ENCODE measurements around the gene UBXN4. TPM values are rescaled to one million over a fixed set of nuclear protein-coding genes. Genes with fewer than 3 reads are reported as not detected.

Gene UBXN4
- total and polyA plus RNA-seq, 2 of the 13 experiments (the other 11 are each of a cell fraction or from before 2014, with no cell fraction given), result 74.2 to 104 TPM

DNA sequence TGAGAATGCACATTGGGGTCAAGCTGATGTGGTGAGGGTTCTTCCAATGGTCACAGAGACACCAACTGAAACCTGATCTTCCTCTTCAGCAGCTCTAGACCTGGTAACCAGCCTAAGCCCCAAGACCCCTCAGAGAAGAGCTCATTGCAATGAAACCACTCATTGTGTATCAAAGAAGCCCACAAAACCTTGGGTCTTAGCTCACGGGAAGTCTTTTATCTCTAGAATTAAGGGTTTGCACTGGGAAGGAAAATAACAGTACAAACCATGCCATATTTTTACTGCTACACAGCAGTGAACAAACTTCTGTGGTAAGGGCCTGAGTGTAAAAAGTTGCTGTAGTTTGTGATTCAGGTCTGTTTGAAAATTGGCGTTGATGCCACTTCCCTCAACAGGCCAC lies 8.6 kb upstream of the UBXN4 start:
- Histone ChIP-seq H2AFZ (ENCODE audit: low read length) (no peak overlapping the region), H3K27me3 (ENCODE audit: control insufficient read depth in 1 of 2, insufficient read depth in 2 of 2, low read length in 2 of 2) (no peaks in the 10 kb centered on the region), H3K9ac (ENCODE audit: insufficient read depth, low read depth, low read length) (no peak overlapping the region), H3K79me2 (ENCODE audit: insufficient read depth, low read length) (no peaks in the 10 kb centered on the region), H4K20me1 (ENCODE audit: insufficient read depth, low read length) (no peaks in the 10 kb centered on the region), H3K4me2 (ENCODE audit: low read depth, low read length) (no peak overlapping the region), H3K9me3 (ENCODE audit: low read length) (no peaks in the 10 kb centered on the region), H3K36me3 (replicated peaks in 1 of 2; ENCODE audit: control insufficient read depth in 1 of 2, insufficient read depth in 2 of 2, low read length in 2 of 2) (no peaks in the 10 kb centered on the region), H3K27ac (ENCODE audit: extremely low read length, insufficient read depth, low read length) (no peak overlapping the region), H3K4me1 (ENCODE audit: insufficient read depth, low read length) (no peaks in the 10 kb centered on the region), H3K4me3 (replicated peaks in 1 of 3; ENCODE audit: insufficient read depth in 1 of 3, low read depth in 2 of 3, low read length in 3 of 3) (no peak overlapping the region)
- no peak for FAIRE-seq
- ChIA-PET CTCF (ENCODE audit: low intra/inter-chr PET ratio, low total read pairs) (no interaction called here), POLR2A (no interaction called here)
- TF ChIP-seq SMAD1 (CRISPR knock-in tag; IDR thresholded peaks at IDR 0.05; ENCODE audit: borderline replicate concordance, low read depth), result no peak
- no peak for TF ChIP-seq HOXA3 (CRISPR knock-in tag; IDR thresholded peaks at IDR 0.05)
- no peak for TF ChIP-seq ATAD3A (CRISPR knock-in tag; IDR thresholded peaks at IDR 0.05)
- TF ChIP-seq, protein P1, sequence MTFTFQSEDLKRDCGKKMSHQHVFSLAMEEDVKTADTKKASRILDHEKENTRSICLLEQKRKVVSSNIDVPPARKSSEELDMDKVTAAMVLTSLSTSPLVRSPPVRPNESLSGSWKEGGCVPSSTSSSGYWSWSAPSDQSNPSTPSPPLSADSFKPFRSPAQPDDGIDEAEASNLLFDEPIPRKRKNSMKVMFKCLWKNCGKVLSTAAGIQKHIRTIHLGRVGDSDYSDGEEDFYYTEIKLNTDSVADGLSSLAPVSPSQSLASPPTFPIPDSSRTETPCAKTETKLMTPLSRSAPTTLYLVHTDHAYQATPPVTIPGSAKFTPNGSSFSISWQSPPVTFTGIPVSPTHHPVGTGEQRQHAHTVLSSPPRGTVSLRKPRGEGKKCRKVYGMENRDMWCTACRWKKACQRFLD (CRISPR knock-in tag; IDR thresholded peaks at IDR 0.05; ENCODE audit: borderline replicate concordance), result no peak
- TF ChIP-seq ASH2L (IDR thresholded peaks at IDR 0.05; ENCODE audit: insufficient read length, low read depth, low read length), result no peak
- no peak for TF ChIP-seq FOXM1 (CRISPR knock-in tag; IDR thresholded peaks at IDR 0.05)
- TF ChIP-seq NFIC (IDR thresholded peaks at IDR 0.05; ENCODE audit: low read length), result no peak
- no peak for TF ChIP-seq ATF5 (CRISPR knock-in tag; IDR thresholded peaks at IDR 0.05; ENCODE audit: low read depth)
- TF ChIP-seq ZNF644 (CRISPR knock-in tag; IDR thresholded peaks at IDR 0.05; ENCODE audit: low read depth), result no peak
- no peak for TF ChIP-seq ZNF549 (CRISPR knock-in tag; IDR thresholded peaks at IDR 0.05)
- TF ChIP-seq ELF4 (CRISPR knock-in tag; IDR thresholded peaks at IDR 0.05; ENCODE audit: borderline replicate concordance), result no peak
- TF ChIP-seq CENPT (CRISPR knock-in tag; IDR thresholded peaks at IDR 0.05; ENCODE audit: low read depth), result no peak
- TF ChIP-seq ZBTB8A (CRISPR knock-in tag; IDR thresholded peaks at IDR 0.05; ENCODE audit: borderline replicate concordance, low read depth), result no peak
- no peak for TF ChIP-seq NCOR1 (IDR thresholded peaks at IDR 0.05; ENCODE audit: borderline replicate concordance, low read length)
- no peak for TF ChIP-seq HDAC1 (CRISPR knock-in tag; IDR thresholded peaks at IDR 0.05)
- no peak for TF ChIP-seq ZNF468 (CRISPR knock-in tag; IDR thresholded peaks at IDR 0.05)
- TF ChIP-seq ZNF225 (CRISPR knock-in tag; IDR thresholded peaks at IDR 0.05), result no peak
- TF ChIP-seq E2F1 (CRISPR knock-in tag; IDR thresholded peaks at IDR 0.05), result no peak
- no TSS peak for BruUV-seq (replicated peaks)
- no peak for DNase-seq (ENCODE audit: low spot score)
- ATAC-seq, result no peak; the same call in 2 of the 3 replicates
- WGBS (ENCODE audit: low lambda C conversion rate), result 85% methylated on average over 2 of the region's 2 CpGs
- in situ Hi-C loops (cut with HindIII; ENCODE audit: extremely low pct_ligation_motif_present, low pct_unique_long_range_greater_than_20kb), result no loop called here
- intact Hi-C loops (cut with micrococcal nuclease; ENCODE audit: unreplicated experiment), result no loop called here

Data from HepG2 (cell line).